ENCODE data around the gene HSPA5.
"Not testable (repeated sequence)": the region's sequence is repeated elsewhere in the genome, so short reads cannot be mapped to it uniquely, and the experiment has no call there.

Gene HSPA5

GRCh38 chr9:125241863-125242739 is 958 bp upstream of the HSPA5 start:
- DNase-seq = no peak

- no peak for DNase-seq
These were observed 519 bp downstream of the HSPA5 start for GRCh38 chr9:125240649-125240999.

- no peak for DNase-seq
These were observed 1.2 kb downstream of the HSPA5 start for GRCh38 chr9:125239631-125240597.

- no peak for DNase-seq
These were observed 2.2 kb downstream of the HSPA5 start for GRCh38 chr9:125238915-125239446.

DNA sequence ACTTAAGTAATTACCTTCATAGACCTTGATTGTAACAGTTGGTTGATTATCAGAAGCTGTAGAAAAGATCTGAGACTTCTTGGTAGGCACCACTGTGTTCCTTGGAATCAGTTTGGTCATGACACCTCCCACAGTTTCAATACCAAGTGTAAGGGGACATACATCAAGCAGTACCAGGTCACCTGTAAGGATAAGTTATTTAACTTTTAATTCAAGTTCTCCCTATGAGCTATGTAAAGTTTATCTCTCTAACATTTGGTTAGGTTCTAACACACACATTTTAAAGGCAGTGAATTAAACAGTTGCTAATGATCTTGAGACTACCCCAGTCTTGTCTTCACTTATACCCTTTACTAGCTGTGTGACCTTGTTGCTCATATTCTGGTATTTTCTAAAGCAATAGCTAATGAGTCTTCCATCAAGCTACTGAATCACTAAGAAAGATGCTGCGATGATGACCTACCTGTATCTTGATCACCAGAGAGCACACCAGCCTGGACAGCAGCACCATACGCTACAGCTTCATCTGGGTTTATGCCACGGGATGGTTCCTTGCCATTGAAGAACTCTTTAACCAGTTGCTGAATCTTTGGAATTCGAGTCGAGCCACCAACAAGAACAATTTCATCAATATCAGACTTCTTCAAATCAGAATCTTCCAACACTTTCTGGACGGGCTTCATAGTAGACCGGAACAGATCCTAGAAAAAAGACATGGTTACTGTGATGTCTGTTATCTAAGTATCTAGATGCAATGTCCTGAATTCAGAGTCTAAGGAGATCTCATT is 2.8 kb downstream of the HSPA5 start:
- no peak for DNase-seq

DNA sequence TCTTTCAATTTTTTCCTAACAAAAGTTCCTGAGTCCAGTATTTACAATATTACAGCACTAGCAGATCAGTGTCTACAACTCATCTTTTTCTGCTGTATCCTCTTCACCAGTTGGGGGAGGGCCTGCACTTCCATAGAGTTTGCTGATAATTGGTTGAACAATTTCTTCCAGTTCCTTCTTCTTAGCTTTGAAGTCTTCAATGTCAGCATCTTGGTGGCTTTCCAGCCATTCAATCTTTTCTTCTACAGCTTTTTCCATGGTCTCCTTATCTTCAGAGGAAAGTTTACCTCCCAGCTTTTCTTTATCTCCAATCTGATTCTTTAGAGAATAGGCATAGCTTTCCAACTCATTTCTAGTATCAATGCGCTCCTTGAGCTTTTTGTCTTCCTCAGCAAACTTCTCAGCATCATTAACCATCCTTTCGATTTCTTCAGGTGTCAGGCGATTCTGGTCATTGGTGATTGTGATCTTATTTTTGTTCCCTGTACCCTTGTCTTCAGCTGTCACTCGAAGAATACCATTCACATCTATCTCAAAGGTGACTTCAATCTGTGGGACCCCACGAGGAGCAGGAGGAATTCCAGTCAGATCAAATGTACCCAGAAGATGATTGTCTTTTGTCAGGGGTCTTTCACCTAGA is 4.5 kb downstream of the HSPA5 start:
- not testable (repeated sequence) for DNase-seq

- DNase-seq = no peak
These were observed 5.2 kb downstream of the HSPA5 start for GRCh38 chr9:125235804-125236519.

- DNase-seq = not testable (repeated sequence)
These were observed 7.0 kb downstream of the HSPA5 start for GRCh38 chr9:125234099-125234498.

GRCh38 chr9:125233678-125234077 is 7.5 kb downstream of the HSPA5 start:
- no peak for DNase-seq

GRCh38 chr9:125227761-125228160 is 13.4 kb downstream of the HSPA5 start:
- no peak for DNase-seq

GRCh38 chr9:125224858-125225257 is 16.3 kb downstream of the HSPA5 start:
- DNase-seq = not testable (repeated sequence)

DNA sequence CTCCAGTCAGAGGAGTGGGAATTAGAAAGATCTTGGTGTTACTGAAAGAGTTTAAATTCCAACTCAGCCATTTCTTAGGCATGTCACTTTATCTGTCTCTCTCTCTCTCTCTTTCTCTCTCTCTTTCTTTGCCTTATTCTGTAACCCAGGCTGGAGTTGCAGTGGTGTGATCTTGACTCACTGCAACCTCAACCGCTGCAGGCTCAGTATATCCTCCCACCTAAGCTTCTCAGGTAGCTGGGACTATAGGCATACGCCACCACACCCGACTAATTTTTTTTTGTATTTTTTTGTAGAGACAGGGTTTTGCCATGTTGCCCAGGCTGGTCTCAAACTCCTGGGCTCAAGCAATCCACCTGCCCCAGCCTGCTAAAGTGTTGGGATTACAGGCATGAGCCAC is 22.5 kb downstream of the HSPA5 start:
- no peak for DNase-seq

DNA sequence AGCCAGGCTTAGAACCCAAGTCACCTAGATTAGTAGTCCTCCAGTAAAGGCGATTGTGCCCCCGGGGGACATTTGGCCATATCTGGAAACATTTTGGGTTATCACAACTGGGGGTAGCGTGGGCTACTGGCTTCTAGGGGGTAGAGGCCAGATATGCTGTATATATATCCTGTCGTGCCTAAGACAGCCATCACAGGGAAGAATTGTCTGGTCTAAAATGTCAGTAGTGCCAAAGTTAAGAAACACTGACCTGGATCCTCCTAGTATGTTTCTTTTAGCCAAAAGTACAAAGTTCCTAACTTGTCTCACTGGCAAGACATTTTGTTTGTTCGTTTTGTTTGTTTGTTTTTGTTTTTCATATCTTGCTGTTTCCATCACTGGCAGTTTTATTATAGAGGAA is 27.0 kb downstream of the HSPA5 start:
- DNase-seq = no peak

DNA sequence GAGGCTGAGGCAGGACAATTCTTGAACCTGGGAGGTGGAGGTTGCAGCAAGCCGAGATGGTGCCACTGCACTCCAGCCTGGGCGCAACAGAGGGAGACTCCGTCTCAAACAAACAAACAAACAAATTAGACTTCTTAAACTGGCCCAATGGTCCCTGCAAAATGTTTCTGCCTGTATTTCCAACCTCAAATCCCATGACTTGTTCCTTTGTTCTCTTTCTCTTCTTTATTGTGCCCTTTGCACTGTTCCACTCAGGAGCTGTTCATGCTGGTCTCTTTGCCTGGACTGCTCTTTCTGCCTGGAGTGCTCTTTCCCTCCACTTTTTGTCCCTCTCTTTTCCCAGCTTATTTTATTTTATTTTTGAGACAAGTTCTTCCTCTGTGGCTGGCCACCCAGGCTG is 36.7 kb downstream of the HSPA5 start:
- DNase-seq = no peak

GRCh38 chr9:125202846-125203618 is 38.1 kb downstream of the HSPA5 start:
- DNase-seq = no peak

- peak; percentile 75 to 89 for DNase-seq
These were observed 40.7 kb downstream of the HSPA5 start, which contains the start of gene RABEPK for GRCh38 chr9:125200216-125201047. Gene RABEPK, plus strand, starts transcription at chr9:125200542. Its CDS starts 2,472 bp downstream, at chr9:125203014.

- DNase-seq = not testable (repeated sequence)
These were observed 45.6 kb downstream of the HSPA5 start for GRCh38 chr9:125195591-125195990.

GRCh38 chr9:125194466-125194865 is 46.7 kb downstream of the HSPA5 start:
- not testable (repeated sequence) for DNase-seq

- DNase-seq = no peak
These were observed 50.8 kb downstream of the HSPA5 start for GRCh38 chr9:125190361-125190801.
